Measurements from ENCODE around the gene MYBBP1A.

MYBBP1A gene

GRCh38 chr17:4554441-4554996 lies 665 bp downstream of the MYBBP1A start:
- no peak for FAIRE-seq

GRCh38 chr17:4553669-4554068 lies 1.5 kb downstream of the MYBBP1A start:
- FAIRE-seq = no peak
- DNase-seq (ENCODE audit: insufficient read length, low spot score) = no peak
- no peak for TF ChIP-seq POLR2A (IDR thresholded peaks at IDR 0.05; ENCODE audit: low read depth, low read length)

More at GRCh38 chr17:4554441-4554996, 665 bp downstream of the MYBBP1A start:
- TF ChIP-seq POLR2A (IDR thresholded peaks at IDR 0.05; ENCODE audit: low read depth, low read length) = no peak
- no peak for DNase-seq (ENCODE audit: insufficient read length, low spot score)

- no peak for TF ChIP-seq POLR2A (IDR thresholded peaks at IDR 0.05; ENCODE audit: low read depth, low read length)
- no peak for DNase-seq (ENCODE audit: insufficient read length, low spot score)
- no peak for FAIRE-seq
Observed at GRCh38 chr17:4551796-4552525, 3.2 kb downstream of the MYBBP1A start.

- DNase-seq (ENCODE audit: insufficient read length, low spot score) (no peak), FAIRE-seq (no peak)
- TF ChIP-seq POLR2A (IDR thresholded peaks at IDR 0.05; ENCODE audit: low read depth, low read length) = no peak
Observed at GRCh38 chr17:4551141-4551540, 4.0 kb downstream of the MYBBP1A start.

GRCh38 chr17:4550534-4551039 lies 4.6 kb downstream of the MYBBP1A start:
- FAIRE-seq (no peak), DNase-seq (ENCODE audit: insufficient read length, low spot score) (no peak)
- TF ChIP-seq POLR2A (IDR thresholded peaks at IDR 0.05; ENCODE audit: low read depth, low read length) = no peak

- DNase-seq (ENCODE audit: insufficient read length, low spot score) (no peak), FAIRE-seq (no peak)
- TF ChIP-seq POLR2A (IDR thresholded peaks at IDR 0.05; ENCODE audit: low read depth, low read length) = no peak
Observed at GRCh38 chr17:4549781-4550533, 5.2 kb downstream of the MYBBP1A start.

- FAIRE-seq = no peak
Observed at GRCh38 chr17:4548721-4549531, 6.3 kb downstream of the MYBBP1A start.

GRCh38 chr17:4548061-4548461 lies 7.1 kb downstream of the MYBBP1A start:
- FAIRE-seq = no peak

More at GRCh38 chr17:4548721-4549531, 6.3 kb downstream of the MYBBP1A start:
- DNase-seq (ENCODE audit: insufficient read length, low spot score) = no peak
- TF ChIP-seq POLR2A (IDR thresholded peaks at IDR 0.05; ENCODE audit: low read depth, low read length) = no peak

GRCh38 chr17:4547118-4547906 lies 7.9 kb downstream of the MYBBP1A start:
- DNase-seq (ENCODE audit: insufficient read length, low spot score) (no peak), FAIRE-seq (no peak)
- TF ChIP-seq POLR2A (IDR thresholded peaks at IDR 0.05; ENCODE audit: low read depth, low read length) = no peak

More at GRCh38 chr17:4548061-4548461, 7.1 kb downstream of the MYBBP1A start:
- DNase-seq (ENCODE audit: insufficient read length, low spot score) = no peak
- no peak for TF ChIP-seq POLR2A (IDR thresholded peaks at IDR 0.05; ENCODE audit: low read depth, low read length)

GRCh38 chr17:4545217-4545951 lies 9.8 kb downstream of the MYBBP1A start:
- no peak for TF ChIP-seq POLR2A (IDR thresholded peaks at IDR 0.05; ENCODE audit: low read depth, low read length)
- FAIRE-seq (no peak), DNase-seq (ENCODE audit: insufficient read length, low spot score) (no peak)

- TF ChIP-seq POLR2A (IDR thresholded peaks at IDR 0.05; ENCODE audit: low read depth, low read length) = no peak
- DNase-seq (ENCODE audit: insufficient read length, low spot score) (no peak), FAIRE-seq (no peak)
Observed at GRCh38 chr17:4544951-4545216, 10.3 kb downstream of the MYBBP1A start.

GRCh38 chr17:4544135-4544950 lies 10.8 kb downstream of the MYBBP1A start:
- TF ChIP-seq POLR2A (IDR thresholded peaks at IDR 0.05; ENCODE audit: low read depth, low read length) = no peak
- FAIRE-seq (no peak), DNase-seq (ENCODE audit: insufficient read length, low spot score) (no peak)
